ENCODE results near the gene MAPK12.
A peak's percentile ranks its signal among the peaks of the same experiment; 100 is the strongest.

The MAPK12 gene

DNA sequence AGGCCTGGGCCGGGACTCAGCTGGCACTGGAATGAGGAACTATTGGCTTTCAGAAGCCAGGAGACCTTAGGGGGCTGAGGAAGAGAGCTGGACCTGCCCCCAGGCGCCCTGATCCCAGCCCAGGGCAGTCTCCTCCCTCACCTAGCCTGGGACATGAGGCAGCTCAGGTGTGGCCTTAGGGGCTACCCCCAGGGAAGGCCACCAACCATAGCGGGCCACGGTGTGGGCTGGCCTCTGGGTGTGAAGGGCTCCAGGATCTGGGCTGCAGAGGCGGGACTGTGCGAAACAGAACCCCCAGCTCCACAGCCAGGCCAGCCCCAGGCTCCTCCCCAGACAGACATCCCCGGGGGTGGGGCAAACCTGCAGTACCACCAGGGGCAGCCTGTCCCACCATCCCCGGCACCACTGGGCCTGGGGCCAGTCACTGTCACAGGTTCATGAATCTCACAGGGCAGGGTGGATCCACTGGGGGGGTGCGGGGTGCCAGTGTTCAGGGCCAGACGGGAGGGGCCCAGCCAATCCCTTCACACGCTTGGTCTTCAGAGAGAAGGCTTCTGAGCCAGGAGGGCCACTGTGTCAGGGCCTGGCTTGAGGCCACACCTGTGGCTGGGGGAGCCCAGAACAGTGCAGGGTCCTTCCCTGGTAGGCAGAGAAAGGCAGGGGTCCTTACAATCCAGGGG, 42.5 kb upstream of the MAPK12 start:
- POLR2A ChIA-PET (ENCODE audit: low non-redundant PET), result interaction anchor here (0.6 to 1.1 kb wide), 2 partner anchors 22 to 47 kb away, joined by 3 to 4 read pairs; no protein-coding TSS in a partner anchor
- no peak for DNase-seq (ENCODE audit: low spot score)
- CTCF ChIA-PET, result interaction anchor here (1.0 to 1.9 kb wide), 2 partner anchors 11 to 22 kb away, joined by 3 to 5 read pairs; no protein-coding TSS in a partner anchor
- H3K27ac ChIP-seq, result peak overlapping the region; percentile 100
- TF ChIP-seq, protein P1, sequence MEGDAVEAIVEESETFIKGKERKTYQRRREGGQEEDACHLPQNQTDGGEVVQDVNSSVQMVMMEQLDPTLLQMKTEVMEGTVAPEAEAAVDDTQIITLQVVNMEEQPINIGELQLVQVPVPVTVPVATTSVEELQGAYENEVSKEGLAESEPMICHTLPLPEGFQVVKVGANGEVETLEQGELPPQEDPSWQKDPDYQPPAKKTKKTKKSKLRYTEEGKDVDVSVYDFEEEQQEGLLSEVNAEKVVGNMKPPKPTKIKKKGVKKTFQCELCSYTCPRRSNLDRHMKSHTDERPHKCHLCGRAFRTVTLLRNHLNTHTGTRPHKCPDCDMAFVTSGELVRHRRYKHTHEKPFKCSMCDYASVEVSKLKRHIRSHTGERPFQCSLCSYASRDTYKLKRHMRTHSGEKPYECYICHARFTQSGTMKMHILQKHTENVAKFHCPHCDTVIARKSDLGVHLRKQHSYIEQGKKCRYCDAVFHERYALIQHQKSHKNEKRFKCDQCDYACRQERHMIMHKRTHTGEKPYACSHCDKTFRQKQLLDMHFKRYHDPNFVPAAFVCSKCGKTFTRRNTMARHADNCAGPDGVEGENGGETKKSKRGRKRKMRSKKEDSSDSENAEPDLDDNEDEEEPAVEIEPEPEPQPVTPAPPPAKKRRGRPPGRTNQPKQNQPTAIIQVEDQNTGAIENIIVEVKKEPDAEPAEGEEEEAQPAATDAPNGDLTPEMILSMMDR (conservative IDR thresholded peaks at IDR 0.05; ENCODE audit: low read depth), result no peak

DNA sequence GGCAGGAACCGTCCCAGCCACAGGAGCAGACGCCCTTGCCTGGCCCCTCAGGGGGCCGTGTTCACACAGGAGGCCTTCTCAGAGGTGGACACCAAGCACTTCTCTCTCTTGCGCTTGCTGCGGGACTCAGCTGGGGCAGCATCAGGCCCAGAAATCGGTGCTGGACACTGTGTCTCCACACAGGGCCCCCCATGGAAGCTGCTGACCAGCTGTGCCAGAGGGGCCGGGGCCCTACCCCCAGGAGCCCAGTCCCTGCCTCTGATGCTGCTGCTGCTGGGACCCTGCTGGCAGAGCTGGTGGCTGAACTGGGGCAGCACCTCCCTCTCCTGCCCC, 42.0 kb upstream of the MAPK12 start:
- CTCF ChIA-PET, result interaction anchor here (1.9 to 2.0 kb wide), 2 partner anchors 10 to 38 kb away, joined by 5 to 6 read pairs; no protein-coding TSS in a partner anchor
- H3K27ac ChIP-seq, result peak overlapping the region; percentile 100
- TF ChIP-seq, protein P1 (conservative IDR thresholded peaks at IDR 0.05; ENCODE audit: low read depth), result no peak
- POLR2A ChIA-PET (ENCODE audit: low non-redundant PET), result interaction anchor here (1.1 kb wide), 1 partner anchor 21 kb away, joined by 3 read pairs; no protein-coding TSS in a partner anchor
- DNase-seq (ENCODE audit: low spot score), result no peak

DNA sequence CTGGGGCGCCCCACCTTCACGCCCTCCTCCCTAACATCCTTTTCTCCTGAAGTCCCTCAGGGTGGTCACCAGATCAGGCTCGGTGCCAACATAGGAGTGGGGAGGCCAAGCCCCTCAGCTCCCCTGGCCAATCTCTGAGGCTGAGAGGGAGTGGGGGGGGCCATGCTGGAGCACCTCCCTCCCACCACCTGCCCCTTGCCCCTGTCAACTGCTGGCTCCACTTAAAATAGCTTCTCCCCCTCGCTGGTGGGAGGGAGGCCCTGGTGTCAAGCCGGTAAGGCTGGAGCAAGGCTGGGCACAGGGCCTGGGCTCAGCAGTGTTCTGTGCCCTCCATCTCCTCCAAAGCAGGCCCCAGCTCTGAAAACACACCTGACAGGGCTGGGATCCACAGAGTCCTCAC, 41.1 kb upstream of the MAPK12 start:
- peak overlapping the region; percentile 100 for H3K27ac ChIP-seq
- TF ChIP-seq, protein P1 (conservative IDR thresholded peaks at IDR 0.05; ENCODE audit: low read depth), result no peak
- ChIA-PET POLR2A (ENCODE audit: low non-redundant PET) (interaction anchor here (0.5 kb wide), 1 partner anchor 21 kb away, joined by 10 read pairs; no protein-coding TSS in a partner anchor), CTCF (interaction anchor here (0.7 to 2.0 kb wide), 3 partner anchors 10 to 39 kb away, joined by 3 to 6 read pairs (median 5); no protein-coding TSS in a partner anchor)
- DNase-seq (ENCODE audit: low spot score), result no peak

DNA sequence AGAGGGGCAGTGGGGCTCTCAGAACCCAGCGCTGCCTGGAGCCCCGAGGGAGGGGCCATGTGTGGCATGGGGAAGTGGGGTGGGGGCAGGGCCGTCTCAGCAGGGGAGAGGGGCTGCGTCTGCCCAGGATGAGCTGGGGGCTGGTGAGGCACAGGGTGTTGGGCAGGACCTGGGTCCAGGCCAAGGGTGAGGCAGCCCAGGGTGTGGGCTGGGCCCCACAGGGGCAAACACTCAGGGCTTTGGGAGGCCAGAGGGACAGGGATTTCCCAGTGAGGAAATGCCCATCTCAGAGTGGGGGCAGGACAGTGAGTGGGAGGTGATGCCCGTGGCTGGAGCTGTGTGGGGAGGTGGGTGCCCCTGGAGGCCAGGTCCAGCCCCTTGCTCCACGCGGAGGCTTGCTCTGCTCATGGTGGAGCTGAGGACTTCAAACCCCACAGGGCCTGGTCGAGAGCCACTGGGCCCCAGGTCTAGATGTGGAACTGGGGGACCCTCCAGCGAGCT, 40.6 kb upstream of the MAPK12 start:
- ChIA-PET POLR2A (ENCODE audit: low non-redundant PET) (interaction anchor here (0.5 kb wide), 1 partner anchor 22 kb away, joined by 10 read pairs; no protein-coding TSS in a partner anchor), CTCF (interaction anchor here (0.6 to 2.0 kb wide), 4 partner anchors 9 to 39 kb away, joined by 3 to 6 read pairs (median 5); no protein-coding TSS in a partner anchor)
- no peak for DNase-seq (ENCODE audit: low spot score)
- peak overlapping the region; percentile 100 for H3K27ac ChIP-seq
- TF ChIP-seq, protein P1 (conservative IDR thresholded peaks at IDR 0.05; ENCODE audit: low read depth), result no peak

DNA sequence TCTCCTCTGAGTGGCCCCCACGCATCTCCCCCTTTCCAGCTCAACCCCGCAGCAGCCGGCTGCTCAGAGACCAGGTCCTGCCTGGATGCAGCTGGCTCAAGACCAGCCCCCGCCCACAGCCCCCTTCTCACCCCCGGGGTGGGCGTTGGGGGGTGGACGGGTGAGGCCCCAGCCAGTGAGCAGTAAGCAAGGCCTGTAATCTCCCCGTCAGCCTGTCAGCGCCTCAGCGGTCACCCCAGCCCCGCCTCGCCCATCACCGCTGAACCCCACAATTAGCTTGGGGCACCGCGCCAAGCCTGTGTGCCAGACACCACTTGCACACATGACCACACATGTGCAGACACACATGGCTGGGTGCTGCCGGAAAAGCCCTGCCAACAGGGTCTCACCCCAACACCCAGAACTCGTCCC, 40.1 kb upstream of the MAPK12 start:
- no peak for DNase-seq (ENCODE audit: low spot score)
- TF ChIP-seq, protein P1 (conservative IDR thresholded peaks at IDR 0.05; ENCODE audit: low read depth), result no peak
- ChIA-PET POLR2A (ENCODE audit: low non-redundant PET) (no interaction called here), CTCF (interaction anchor here (0.6 to 2.0 kb wide), 3 partner anchors 26 to 40 kb away, joined by 3 to 6 read pairs (median 5); no protein-coding TSS in a partner anchor)
- H3K27ac ChIP-seq, result peak overlapping the region; percentile 100

DNA sequence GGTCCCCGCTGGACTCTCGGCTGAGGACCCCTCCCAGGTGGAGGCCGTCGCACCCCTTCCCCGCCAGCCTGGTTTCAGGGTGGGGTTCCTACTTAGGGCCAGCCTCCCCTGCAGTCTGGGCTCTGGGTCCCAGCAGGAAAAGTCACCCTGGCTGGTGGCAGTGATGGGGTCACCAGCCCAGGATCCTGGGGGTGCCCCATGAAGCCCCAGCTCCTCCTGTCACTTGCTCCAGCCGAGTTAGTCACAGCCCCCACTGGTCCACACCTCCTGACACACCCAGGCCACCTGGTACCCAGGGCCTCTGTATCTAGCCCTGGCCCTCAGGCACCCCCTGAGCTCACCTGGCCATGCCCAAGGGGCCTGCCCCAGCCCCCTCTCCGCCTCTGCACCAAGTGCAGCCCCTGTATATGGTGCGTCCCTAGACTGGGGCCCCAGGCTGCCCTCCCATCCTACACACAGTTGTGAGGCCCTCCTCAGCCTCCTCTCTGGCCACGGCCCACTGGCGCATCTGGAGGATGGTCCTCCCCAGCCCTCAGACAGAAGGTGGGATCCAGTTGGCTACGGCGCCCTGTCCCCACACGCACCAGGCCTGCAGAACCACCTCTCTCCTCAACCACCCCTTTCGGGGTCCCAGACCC, 39.3 kb upstream of the MAPK12 start:
- TF ChIP-seq, protein P1 (conservative IDR thresholded peaks at IDR 0.05; ENCODE audit: low read depth), result no peak
- H3K27ac ChIP-seq, result peak overlapping the region; percentile 100
- CTCF ChIA-PET, result no interaction called here
- DNase-seq (ENCODE audit: low spot score), result no peak
- POLR2A ChIA-PET (ENCODE audit: low non-redundant PET), result no interaction called here

All from RWPE1 (cell line).